Fibroblast of the conjunctiva (primary cell): ENCODE measurements around the gene ATXN1.

ENCODE experiments used
- DNase-seq: peaks from one replicate; pipeline ENCODE4 v3.0.0-alpha.2; 2010; ENCODE audit warnings: low read depth

ATXN1 gene

GRCh38 chr6:16249971-16250370 lies 511.3 kb downstream of the ATXN1 start:
- no peak for DNase-seq
